ENCODE data around the gene CBLB.

CBLB gene

GRCh38 chr3:105801397-105801796 is 67.4 kb downstream of the CBLB start:
- no peak overlapping the region for H3K4me3 ChIP-seq (ENCODE audit: low read depth, low read length)
- TF ChIP-seq CTCF (IDR thresholded peaks at IDR 0.05; ENCODE audit: low read depth, low read length) = no peak

- no peak overlapping the region for H3K4me3 ChIP-seq (ENCODE audit: low read depth, low read length)
Measured at GRCh38 chr3:105800320-105800719, 68.5 kb downstream of the CBLB start.

DNA sequence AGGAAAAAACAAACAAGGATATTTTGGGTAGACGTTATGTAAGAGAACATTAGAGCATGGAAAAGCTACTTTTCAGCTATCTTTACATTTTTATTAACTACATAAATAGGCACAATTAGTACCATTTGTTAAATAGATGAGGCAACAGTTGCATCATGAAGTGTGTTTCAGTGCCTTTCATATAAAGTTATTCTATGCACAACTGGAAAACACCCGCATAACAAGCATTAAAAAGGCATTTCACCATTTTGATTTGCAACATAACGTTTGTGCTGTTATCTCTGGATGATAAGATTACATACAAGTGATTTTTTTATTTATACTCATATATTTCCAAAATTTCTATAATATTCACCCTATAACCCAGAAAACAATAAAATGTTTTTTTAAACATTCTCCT is 69.5 kb downstream of the CBLB start:
- TF ChIP-seq CTCF (IDR thresholded peaks at IDR 0.05; ENCODE audit: low read depth, low read length) = no peak
- H3K4me3 ChIP-seq (ENCODE audit: low read depth, low read length) = no peak overlapping the region

More at GRCh38 chr3:105800320-105800719, 68.5 kb downstream of the CBLB start:
- no peak for TF ChIP-seq CTCF (IDR thresholded peaks at IDR 0.05; ENCODE audit: low read depth, low read length)

GRCh38 chr3:105798381-105798934 is 70.4 kb downstream of the CBLB start:
- TF ChIP-seq CTCF (IDR thresholded peaks at IDR 0.05; ENCODE audit: low read depth, low read length) = no peak
- H3K4me3 ChIP-seq (ENCODE audit: low read depth, low read length) = no peak overlapping the region

- no peak for TF ChIP-seq CTCF (IDR thresholded peaks at IDR 0.05; ENCODE audit: low read depth, low read length)
- H3K4me3 ChIP-seq (ENCODE audit: low read depth, low read length) = no peak overlapping the region
Measured at GRCh38 chr3:105793040-105793439, 75.8 kb downstream of the CBLB start.

DNA sequence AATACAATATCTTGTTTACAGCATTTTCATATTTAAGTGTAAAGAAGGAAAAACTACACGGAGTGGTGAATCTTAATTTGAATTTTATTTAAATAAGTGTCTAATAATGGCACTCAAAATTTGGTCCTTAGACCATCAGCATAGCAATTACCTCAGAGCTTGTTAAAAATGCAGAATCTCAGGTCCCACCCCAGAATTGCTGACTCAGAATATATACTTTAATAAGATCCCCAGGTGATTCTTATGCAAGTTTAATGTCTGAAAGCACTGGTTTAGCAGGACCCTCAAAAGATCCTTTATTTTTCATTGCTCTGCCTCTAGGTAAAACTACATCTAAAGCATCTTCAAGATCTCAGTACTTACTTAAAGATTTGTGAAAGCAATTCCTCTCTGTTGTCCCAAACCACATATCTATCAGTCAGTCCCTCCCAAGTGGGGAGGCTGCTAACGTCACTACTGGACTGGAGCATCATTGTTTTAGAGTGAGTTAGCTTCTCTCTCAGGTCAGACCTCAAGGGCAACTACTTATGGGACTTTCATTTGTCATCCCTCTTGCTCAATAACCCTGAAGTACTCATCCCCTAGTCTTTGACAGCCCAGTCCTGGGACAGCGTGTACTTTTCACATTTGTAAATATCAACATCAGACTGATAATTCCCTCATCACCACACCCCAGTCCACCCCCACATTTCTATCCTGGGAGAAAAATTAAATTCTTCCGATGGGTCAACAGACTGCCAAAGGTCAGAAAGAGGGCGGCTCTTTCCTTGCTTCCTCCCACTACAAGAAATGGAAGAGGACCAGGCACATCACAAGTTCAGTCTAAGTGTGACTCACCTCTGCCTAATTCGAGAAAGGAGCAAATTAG is 76.7 kb downstream of the CBLB start:
- TF ChIP-seq CTCF (IDR thresholded peaks at IDR 0.05; ENCODE audit: low read depth, low read length) = no peak
- H3K4me3 ChIP-seq (ENCODE audit: low read depth, low read length) = no peak overlapping the region

DNA sequence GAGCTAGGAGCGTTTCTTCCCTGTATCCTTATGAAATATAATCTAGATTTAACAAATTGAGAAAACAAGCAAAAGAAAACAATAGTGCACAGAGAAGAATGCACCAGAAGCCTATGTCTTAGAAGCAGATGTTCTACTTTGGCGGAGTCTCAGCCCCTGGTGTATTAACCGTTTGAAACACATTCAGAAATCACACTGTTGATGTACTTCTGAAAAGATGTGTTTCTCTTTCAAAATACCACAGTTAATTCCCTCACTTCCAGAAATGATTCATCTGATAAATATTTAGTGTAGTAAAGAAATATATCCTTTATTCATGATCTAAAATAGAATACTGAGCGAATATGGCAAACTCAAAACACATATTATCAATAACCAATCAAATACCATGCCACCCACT is 77.7 kb downstream of the CBLB start:
- H3K4me3 ChIP-seq (ENCODE audit: low read depth, low read length) = no peak overlapping the region

More for the DNA sequence above, 77.7 kb downstream of the CBLB start:
- no peak for TF ChIP-seq CTCF (IDR thresholded peaks at IDR 0.05; ENCODE audit: low read depth, low read length)

Data from WI38 (cell line).